G401.6 (cell line): ENCODE results near the gene OR56A1.
"Not testable (repeated sequence)": the region's sequence is repeated elsewhere in the genome, so short reads cannot be mapped to it uniquely, and the experiment has no call there.

ENCODE experiments used
- FAIRE-seq: peaks from 2 replicates; lab custom pipeline; 2012; peaks lifted over from hg19 to GRCh38; lab: Jason Lieb, UNC

The OR56A1 gene

DNA sequence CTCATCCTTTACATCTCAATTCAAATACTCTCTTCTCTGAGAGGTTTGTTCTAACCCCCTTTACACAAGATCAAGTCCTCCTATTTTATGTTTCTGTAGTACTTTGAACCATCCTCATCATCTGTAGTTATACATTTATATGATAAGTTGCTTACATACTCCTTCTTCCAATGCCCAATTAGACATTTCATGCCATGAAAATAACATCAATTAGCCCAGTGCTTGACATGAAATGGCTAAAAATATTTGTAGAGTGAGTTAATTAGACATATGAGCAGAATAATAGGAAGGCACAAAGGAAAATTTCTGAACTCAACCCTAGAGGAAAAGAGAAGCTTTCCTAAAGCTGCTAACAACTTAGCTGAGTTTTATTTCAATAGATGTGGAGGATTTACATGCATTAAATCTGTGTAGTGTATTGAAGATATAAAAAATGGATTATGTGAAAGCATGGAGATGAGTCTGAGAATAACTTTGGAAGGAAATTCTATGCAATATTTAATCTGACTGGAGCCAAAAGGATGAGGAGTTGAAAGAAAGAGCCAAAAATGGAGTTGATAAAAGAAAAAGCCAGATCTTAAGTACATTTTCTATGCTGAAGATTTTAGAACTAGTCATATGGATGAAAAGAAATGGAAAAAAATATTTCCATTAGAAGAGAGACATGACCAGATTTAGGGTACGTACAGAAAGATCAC is at the start of gene OR56A1:
Gene OR56A1, minus strand, starts transcription at position 51 of the 698 bp plus-strand sequence. CDS start 3,066 bp downstream, outside the sequence.
- FAIRE-seq: no peak

DNA sequence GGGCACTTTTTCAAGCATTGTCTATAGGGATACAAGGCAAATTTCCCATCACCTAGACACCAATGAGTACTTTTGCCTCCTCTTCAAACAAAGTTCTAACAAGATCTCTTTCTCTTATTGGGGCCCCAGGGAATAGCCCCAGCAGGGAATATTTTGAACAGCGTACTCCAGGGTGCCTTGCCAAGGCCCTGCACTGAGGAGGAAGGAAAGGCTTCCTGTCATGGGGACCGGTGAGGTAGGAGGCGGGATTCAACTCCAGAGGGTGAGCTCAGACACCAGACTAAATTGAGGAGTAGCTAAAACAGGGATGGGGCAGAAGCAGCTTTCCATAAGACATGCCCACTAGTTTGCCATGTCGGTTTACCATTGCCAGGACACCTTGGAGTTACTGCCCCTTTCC is 48.9 kb upstream of the OR56A1 start:
- no peak for FAIRE-seq

DNA sequence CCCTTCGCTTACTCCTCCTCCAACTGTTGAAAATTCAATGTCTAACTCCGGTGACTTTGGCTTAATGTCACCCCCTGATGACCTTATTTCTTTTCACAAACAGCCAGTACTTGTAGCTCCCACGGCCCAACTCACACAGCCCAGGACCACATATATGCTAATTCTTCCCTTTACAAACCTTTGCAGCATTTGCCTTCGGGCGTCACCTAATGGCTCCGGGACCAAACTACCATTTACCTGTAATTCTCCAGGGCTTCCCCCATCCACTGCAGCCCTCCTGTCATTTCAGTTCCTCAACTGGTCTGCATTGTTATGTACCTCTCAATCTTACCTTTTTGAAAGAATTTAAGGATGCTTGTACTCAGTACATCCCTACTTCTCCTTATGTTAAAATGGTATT is 47.2 kb upstream of the OR56A1 start:
- FAIRE-seq: no peak

GRCh38 chr11:6076443-6076842 is 45.9 kb upstream of the OR56A1 start:
- FAIRE-seq: not testable (repeated sequence)

DNA sequence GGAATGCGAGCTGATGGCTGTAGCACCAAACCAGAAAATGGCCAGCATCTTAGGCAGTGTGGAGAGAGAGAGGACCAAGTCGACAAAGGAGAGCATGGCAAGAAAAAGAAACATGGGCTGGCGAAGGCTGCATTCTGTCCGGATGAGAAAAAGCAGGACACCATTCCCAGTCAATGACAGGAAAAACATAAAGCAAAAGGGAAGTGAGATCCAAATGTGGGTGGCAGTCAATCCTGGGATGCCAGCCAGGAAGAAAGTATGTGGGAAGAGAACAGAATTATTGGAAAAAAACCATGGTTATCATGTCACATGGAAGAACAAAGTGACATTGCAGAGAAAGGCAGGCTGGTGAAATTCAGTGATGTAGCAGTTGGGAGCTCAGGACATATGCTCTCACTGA is 36.9 kb upstream of the OR56A1 start:
- FAIRE-seq: no peak

- FAIRE-seq: no peak
Measured at GRCh38 chr11:6062691-6063358, 32.3 kb upstream of the OR56A1 start.

DNA sequence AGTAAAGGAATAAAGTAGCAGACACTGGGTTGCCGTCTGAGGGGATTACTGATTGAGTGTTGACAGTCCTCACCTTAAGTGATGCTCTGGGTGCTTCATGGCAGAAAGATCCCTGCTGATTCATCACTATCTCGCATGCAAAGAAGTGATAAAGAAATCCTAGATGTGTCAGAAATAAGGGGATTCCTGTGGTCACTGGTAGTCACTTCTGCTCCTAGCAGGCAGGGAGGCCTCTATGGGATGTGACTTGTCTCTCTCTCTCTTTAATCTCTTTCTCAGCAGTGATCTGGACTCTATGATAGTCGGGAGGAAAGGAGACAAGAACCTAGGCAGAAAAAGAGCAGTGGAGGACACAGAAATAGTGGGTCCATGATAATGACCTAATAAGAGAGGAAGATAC is 30.9 kb upstream of the OR56A1 start:
- FAIRE-seq: no peak

GRCh38 chr11:6057452-6057851 is 26.9 kb upstream of the OR56A1 start:
- no peak for FAIRE-seq

GRCh38 chr11:6055569-6055968 is 25.0 kb upstream of the OR56A1 start:
- FAIRE-seq: no peak

GRCh38 chr11:6052374-6052773 is 21.8 kb upstream of the OR56A1 start:
- no peak for FAIRE-seq

DNA sequence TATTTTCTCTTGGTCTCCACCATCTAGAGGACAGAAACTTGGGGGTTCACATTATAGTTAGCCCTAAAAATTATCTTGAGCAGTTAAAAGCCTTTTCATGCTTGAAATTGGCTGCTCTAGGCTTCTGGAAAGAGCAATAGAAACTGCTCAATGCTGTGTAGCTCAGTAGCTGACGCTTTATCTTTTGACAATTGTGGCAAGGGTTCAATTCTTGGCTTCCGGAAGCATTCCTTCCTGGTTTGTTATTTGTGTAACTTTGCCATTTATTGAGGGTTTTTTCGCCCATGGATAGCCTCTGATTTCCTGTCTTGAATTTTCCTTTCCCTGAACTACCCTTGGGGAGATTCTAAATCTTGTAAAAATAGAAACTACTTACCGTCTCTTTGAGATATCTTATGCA is 10.3 kb upstream of the OR56A1 start:
- FAIRE-seq: no peak

- FAIRE-seq: no peak
Measured at GRCh38 chr11:6027501-6027900, 3.1 kb downstream of the OR56A1 start.

DNA sequence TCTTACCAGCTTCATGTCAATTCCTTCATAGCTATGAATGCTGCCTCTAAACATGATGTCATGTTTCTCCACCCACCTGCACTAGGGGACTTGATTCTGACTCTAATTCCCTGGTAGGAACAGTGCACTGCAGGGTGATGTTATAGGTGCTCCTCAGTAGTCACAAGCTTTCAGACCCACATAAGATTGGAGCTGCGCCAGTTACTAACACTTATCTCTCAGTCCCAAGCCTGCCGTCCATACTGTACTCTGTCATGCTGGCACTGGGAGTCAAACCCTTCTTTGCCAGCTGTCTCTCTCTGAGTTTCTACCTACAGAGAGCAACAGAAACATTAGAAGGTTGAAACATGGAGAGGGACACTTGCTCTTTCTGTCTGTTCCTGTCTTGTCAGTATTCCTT is 5.5 kb downstream of the OR56A1 start:
- no peak for FAIRE-seq

DNA sequence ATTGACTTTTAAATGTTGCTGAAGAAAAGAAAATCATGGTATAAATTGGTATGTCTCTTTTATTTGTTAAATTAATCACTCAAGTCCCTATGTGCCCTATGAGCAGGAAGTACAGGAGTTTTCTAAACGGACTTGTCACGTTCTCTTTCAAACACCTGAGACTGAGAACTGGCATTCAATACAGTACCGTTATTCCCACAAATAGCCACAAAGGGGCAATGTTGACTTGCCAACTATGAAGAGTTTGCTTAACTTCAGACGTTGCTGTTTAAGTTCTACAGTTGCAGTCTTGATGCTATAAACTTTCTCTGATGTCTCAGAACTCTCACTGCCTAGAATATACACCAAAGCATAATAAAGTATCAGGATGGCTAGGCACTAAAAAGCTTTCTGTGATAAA is 7.6 kb downstream of the OR56A1 start:
- FAIRE-seq: no peak

GRCh38 chr11:6013042-6013441 is 17.5 kb downstream of the OR56A1 start:
- FAIRE-seq: no peak

GRCh38 chr11:6012035-6012668 is 18.4 kb downstream of the OR56A1 start:
- no peak for FAIRE-seq

GRCh38 chr11:6006846-6007245 is 23.7 kb downstream of the OR56A1 start, which contains the start of gene OR56A4:
Gene OR56A4, minus strand, starts transcription at chr11:6006946. Its CDS starts 3,954 bp downstream, at chr11:6002992.
- no peak for FAIRE-seq

DNA sequence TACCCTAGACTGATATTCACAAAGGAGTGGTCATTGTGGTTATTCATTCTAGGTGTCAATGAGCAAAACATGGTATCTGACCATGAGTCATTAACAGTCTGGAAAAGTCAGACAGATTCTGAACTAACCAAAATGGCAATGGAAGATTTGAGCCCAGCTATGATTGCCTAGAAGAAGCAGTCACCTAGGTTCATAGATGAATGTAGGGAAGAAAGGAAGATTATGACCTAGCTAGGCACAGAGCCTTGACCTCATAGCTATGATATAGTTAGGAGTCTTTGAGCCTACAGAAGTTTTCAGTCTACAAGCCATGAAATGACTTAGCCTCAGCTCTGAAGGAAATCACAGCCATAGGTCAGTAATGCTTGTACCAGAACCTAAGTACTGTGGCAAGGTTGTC is 24.2 kb downstream of the OR56A1 start:
- no peak for FAIRE-seq

DNA sequence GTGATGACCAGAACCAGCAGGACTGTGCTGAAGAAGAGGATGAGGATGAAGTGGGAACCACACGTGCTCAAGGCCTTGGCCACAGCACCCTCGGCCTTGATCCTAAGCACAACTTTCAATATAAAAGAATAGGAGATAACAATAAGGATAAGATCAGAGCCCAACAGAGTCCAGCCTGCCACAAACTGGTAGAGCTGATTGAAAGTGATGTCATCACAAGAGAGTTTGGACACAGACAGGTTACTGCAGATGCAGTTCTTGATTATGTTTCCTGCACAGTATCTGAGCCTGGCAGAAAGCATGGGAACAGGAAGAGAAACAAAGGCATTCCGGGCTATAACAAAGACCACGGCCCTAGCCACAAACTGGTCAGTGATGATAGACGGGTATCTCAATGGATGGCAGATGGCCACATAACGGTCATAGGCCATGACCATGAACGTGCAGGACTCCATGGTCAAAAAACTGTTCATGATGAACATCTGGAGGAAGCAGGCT is 28.3 kb downstream of the OR56A1 start:
- FAIRE-seq: no peak

GRCh38 chr11:5994791-5995190 is 35.8 kb downstream of the OR56A1 start:
- FAIRE-seq: no peak

DNA sequence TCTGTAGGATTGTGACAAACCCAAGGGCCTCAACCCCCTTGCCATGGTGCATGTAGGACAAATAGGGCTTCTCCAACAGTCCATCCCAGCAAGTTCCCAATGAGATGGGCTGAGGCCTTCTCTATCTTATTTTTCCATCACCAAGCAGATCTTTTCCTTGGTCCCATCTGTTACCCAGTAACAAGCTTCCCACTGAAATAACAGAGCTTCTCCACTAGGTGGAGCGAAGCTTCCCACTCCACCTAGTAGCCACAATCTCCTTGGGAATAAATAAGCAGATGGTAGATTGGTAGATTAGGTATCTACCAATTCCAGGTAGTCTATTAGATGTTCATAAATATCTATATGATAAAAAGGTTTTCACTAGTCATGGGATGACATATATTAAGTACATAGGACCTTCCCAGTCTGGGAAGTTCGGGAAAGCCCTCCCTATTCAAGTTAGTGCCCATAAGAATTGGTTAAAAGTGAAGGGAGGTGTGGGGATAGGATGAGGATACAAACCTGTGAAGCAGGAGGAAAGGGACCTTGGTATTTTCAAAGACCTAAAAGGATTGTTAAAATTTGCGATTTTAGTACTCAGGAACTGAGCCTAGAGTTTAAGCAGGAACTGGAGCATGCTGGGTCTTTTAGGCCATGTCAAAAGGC is 37.8 kb downstream of the OR56A1 start:
- no peak for FAIRE-seq

DNA sequence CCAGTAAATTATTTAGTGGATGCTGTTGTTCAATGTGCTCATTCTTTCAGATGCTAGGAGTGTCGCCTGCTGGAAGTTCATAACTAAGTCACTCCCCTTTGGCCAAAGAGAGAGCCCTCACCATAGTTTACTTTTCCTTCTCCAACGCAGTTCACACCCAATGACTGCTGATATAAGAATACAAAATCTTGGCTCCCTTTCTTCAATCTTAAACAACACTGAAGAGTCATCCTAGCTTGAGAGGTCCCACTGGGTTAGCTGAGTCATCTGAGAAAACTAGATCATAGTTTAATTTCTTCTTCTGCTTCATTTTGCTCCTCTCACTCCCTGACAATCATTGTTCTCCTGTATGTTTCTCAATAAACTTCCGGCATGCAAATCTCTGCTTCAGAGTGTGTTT is 38.4 kb downstream of the OR56A1 start:
- FAIRE-seq: no peak

DNA sequence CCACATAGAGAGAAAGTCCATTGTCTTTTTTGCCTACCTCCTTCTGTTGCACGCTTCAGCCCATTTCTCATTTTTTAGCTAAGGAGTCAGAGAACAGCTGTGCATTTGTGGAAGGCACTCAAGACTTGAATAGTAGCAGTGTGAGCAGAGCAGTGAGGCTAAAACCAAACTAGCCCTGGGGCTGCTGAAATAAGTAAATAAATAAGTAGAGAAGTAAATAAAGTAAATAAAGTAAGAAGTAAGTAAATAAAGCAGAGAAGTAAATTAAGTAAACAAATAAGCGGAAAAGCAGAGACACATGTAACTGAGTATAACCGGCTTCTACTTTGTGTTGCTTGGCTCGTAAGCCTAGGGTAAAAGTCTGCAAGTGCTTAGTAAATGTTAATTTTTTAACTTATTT is 41.4 kb downstream of the OR56A1 start:
- no peak for FAIRE-seq
